WTC11 (cell line): ENCODE results near the gene OR10A6. TPM values are rescaled to one million over a fixed set of nuclear protein-coding genes. Genes with fewer than 3 reads are reported as not detected.

Experiments used
- ATAC-seq: fragments of 200-7000 bp; cut with Tn5 transposase; 2 replicates; pipeline ENCODE4 v1.10.0; 2021; ENCODE audit warnings: mild to moderate bottlenecking, moderate library complexity
- CTCF ChIA-PET: fragments of 300-600 bp; sonication (Branson Sonifier 250); formaldehyde crosslinking; loops from one replicate; lab custom pipeline; 2021; ENCODE audit warnings: antibody characterized with exemption; lab: Charles Lee
- POLR2A ChIA-PET: fragments of 350-600 bp; sonication (Branson Sonifier 250); formaldehyde crosslinking; loops from one replicate; lab custom pipeline; 2021; ENCODE audit warnings: antibody characterized with exemption; lab: Charles Lee
- DNase-seq: peaks from one replicate; pipeline ENCODE4 v3.0.0; 2021; ENCODE audit warnings: low spot score
- H3K27ac Mint-ChIP-seq: 2 replicates; pipeline ENCODE4 v1.8.0; 2021; ENCODE audit warnings: mixed read lengths
- H3K27me3 Mint-ChIP-seq: 2 replicates; pipeline ENCODE4 v1.8.0; 2021; ENCODE audit warnings: low read depth, mild to moderate bottlenecking, moderate library complexity, mixed read lengths
- H3K36me3 Mint-ChIP-seq: 2 replicates; pipeline ENCODE4 v1.8.0; 2021; ENCODE audit warnings: mixed read lengths
- H3K4me1 Mint-ChIP-seq: 2 replicates; pipeline ENCODE4 v1.8.0; 2022; ENCODE audit warnings: mixed read lengths
- H3K4me3 Mint-ChIP-seq: 2 replicates; pipeline ENCODE4 v1.8.0; 2021; ENCODE audit warnings: mild to moderate bottlenecking, moderate library complexity, mixed read lengths
- H3K9me3 Mint-ChIP-seq: 2 replicates; pipeline ENCODE4 v1.8.0; 2021; ENCODE audit warnings: mixed read lengths
- AR ChIP-seq: fragments of 250-450 bp; sonication (Bioruptor Pico); IDR thresholded peaks from 2 replicates; pipeline ENCODE4 v1.9.0; 2021; ENCODE audit warnings: mild to moderate bottlenecking
- ATF1 ChIP-seq: sonication (generic); formaldehyde crosslinking; IDR thresholded peaks from 2 replicates; pipeline ENCODE4 v1.8.1; 2023; ENCODE audit warnings: mild to moderate bottlenecking, moderate library complexity, missing genetic modification reagents
- E2F1 ChIP-seq: sonication (generic); formaldehyde crosslinking; IDR thresholded peaks from 2 replicates; pipeline ENCODE4 v1.8.0; 2022; ENCODE audit warnings: mild to moderate bottlenecking, missing genetic modification reagents
- EMX1 ChIP-seq: fragments of 250-450 bp; sonication (Bioruptor Pico); IDR thresholded peaks from 2 replicates; pipeline ENCODE4 v1.8.0; 2021; ENCODE audit warnings: mild to moderate bottlenecking
- ESRRA ChIP-seq: sonication (generic); formaldehyde crosslinking; IDR thresholded peaks from 2 replicates; pipeline ENCODE4 v1.8.1; 2022; ENCODE audit warnings: mild to moderate bottlenecking, missing genetic modification reagents, borderline replicate concordance
- FOXK1 ChIP-seq: sonication (generic); formaldehyde crosslinking; IDR thresholded peaks from 2 replicates; pipeline ENCODE4 v1.8.0; 2022; ENCODE audit warnings: mild to moderate bottlenecking, moderate library complexity, missing genetic modification reagents
- GTF2I ChIP-seq: fragments of 250-450 bp; sonication (Bioruptor Pico); conservative IDR thresholded peaks from 2 replicates; pipeline ENCODE4 v1.4.0; 2021; ENCODE audit warnings: mild to moderate bottlenecking
- NFATC4 ChIP-seq: fragments of 250-450 bp; sonication (Bioruptor Pico); IDR thresholded peaks from 2 replicates; pipeline ENCODE4 v1.9.0; 2021; ENCODE audit warnings: mild to moderate bottlenecking
- NFYB ChIP-seq: sonication (generic); formaldehyde crosslinking; conservative IDR thresholded peaks from 2 replicates; pipeline ENCODE4 v1.8.0; 2022; ENCODE audit warnings: low read depth, missing genetic modification reagents
- NR2C2 ChIP-seq: sonication (generic); formaldehyde crosslinking; IDR thresholded peaks from 2 replicates; pipeline ENCODE4 v1.8.0; 2022; ENCODE audit warnings: mild to moderate bottlenecking, missing genetic modification reagents
- TEAD1 ChIP-seq: sonication (generic); formaldehyde crosslinking; IDR thresholded peaks from 2 replicates; pipeline ENCODE4 v1.8.0; 2022; ENCODE audit warnings: mild to moderate bottlenecking, missing genetic modification reagents
- USF1 ChIP-seq: sonication (generic); formaldehyde crosslinking; IDR thresholded peaks from 2 replicates; pipeline ENCODE4 v1.8.0; 2022; ENCODE audit warnings: mild to moderate bottlenecking, missing genetic modification reagents
- ZNF138 ChIP-seq: sonication (generic); formaldehyde crosslinking; conservative IDR thresholded peaks from 2 replicates; pipeline ENCODE4 v1.8.1; 2022; ENCODE audit warnings: mild to moderate bottlenecking, moderate library complexity, missing genetic modification reagents
- ZNF263 ChIP-seq: sonication (generic); formaldehyde crosslinking; IDR thresholded peaks from 2 replicates; pipeline ENCODE4 v1.8.1; 2022; ENCODE audit warnings: low read depth, mild to moderate bottlenecking, moderate library complexity, missing genetic modification reagents
- ZNF396 ChIP-seq: fragments of 250-450 bp; sonication (Bioruptor Pico); IDR thresholded peaks from 2 replicates; pipeline ENCODE4 v1.8.0; 2021; ENCODE audit warnings: mild to moderate bottlenecking, moderate library complexity, borderline replicate concordance
- ZNF423 ChIP-seq: fragments of 250-450 bp; sonication (Bioruptor Pico); IDR thresholded peaks from 2 replicates; pipeline ENCODE4 v2.1.2; 2022; ENCODE audit warnings: mild to moderate bottlenecking, moderate library complexity
- total RNA-seq: library from RNA; stranded (reverse); gene quantifications from 3 replicates; pipeline ENCODE4 v1.2.3, GENCODE V29; 2021
- TF ChIP-seq, protein P1 (sequence below): sonication (generic); formaldehyde crosslinking; conservative IDR thresholded peaks from 2 replicates; pipeline ENCODE4 v1.8.1; 2023; ENCODE audit warnings: mild to moderate bottlenecking, low read depth, missing genetic modification reagents, moderate library complexity
- TF ChIP-seq, protein P2 (sequence below): sonication (generic); formaldehyde crosslinking; IDR thresholded peaks from 2 replicates; pipeline ENCODE4 v1.8.0; 2022; ENCODE audit warnings: mild to moderate bottlenecking, missing genetic modification reagents
- TF ChIP-seq, protein P3 (sequence below): sonication (generic); formaldehyde crosslinking; IDR thresholded peaks from 2 replicates; pipeline ENCODE4 v1.8.0; 2022; ENCODE audit warnings: mild to moderate bottlenecking, missing genetic modification reagents
- TF ChIP-seq, protein P4 (sequence below): fragments of 250-450 bp; sonication (Bioruptor Pico); IDR thresholded peaks from 2 replicates; pipeline ENCODE4 v1.9.0; 2021; ENCODE audit warnings: mild to moderate bottlenecking, borderline replicate concordance

OR10A6 gene
- total RNA-seq, 1 experiment from 2014 or later: not detected

- TF ChIP-seq, protein P1, sequence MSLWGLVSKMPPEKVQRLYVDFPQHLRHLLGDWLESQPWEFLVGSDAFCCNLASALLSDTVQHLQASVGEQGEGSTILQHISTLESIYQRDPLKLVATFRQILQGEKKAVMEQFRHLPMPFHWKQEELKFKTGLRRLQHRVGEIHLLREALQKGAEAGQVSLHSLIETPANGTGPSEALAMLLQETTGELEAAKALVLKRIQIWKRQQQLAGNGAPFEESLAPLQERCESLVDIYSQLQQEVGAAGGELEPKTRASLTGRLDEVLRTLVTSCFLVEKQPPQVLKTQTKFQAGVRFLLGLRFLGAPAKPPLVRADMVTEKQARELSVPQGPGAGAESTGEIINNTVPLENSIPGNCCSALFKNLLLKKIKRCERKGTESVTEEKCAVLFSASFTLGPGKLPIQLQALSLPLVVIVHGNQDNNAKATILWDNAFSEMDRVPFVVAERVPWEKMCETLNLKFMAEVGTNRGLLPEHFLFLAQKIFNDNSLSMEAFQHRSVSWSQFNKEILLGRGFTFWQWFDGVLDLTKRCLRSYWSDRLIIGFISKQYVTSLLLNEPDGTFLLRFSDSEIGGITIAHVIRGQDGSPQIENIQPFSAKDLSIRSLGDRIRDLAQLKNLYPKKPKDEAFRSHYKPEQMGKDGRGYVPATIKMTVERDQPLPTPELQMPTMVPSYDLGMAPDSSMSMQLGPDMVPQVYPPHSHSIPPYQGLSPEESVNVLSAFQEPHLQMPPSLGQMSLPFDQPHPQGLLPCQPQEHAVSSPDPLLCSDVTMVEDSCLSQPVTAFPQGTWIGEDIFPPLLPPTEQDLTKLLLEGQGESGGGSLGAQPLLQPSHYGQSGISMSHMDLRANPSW (CRISPR knock-in tag): no peak
- TF ChIP-seq, protein P2, sequence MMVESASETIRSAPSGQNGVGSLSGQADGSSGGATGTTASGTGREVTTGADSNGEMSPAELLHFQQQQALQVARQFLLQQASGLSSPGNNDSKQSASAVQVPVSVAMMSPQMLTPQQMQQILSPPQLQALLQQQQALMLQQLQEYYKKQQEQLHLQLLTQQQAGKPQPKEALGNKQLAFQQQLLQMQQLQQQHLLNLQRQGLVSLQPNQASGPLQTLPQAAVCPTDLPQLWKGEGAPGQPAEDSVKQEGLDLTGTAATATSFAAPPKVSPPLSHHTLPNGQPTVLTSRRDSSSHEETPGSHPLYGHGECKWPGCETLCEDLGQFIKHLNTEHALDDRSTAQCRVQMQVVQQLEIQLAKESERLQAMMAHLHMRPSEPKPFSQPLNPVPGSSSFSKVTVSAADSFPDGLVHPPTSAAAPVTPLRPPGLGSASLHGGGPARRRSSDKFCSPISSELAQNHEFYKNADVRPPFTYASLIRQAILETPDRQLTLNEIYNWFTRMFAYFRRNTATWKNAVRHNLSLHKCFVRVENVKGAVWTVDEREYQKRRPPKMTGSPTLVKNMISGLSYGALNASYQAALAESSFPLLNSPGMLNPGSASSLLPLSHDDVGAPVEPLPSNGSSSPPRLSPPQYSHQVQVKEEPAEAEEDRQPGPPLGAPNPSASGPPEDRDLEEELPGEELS (CRISPR knock-in tag): no peak
- TF ChIP-seq, protein P3, sequence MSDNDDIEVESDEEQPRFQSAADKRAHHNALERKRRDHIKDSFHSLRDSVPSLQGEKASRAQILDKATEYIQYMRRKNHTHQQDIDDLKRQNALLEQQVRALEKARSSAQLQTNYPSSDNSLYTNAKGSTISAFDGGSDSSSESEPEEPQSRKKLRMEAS (CRISPR knock-in tag): no peak
- no peak for TF ChIP-seq EMX1 (CRISPR knock-in tag)
- TF ChIP-seq GTF2I (CRISPR knock-in tag): no peak
Measured at GRCh38 chr11:7894251-7894650, 36.8 kb downstream of the OR10A6 start (continued).

GRCh38 chr11:7893796-7894195 is 37.3 kb downstream of the OR10A6 start:
- Mint-ChIP-seq H3K4me1 (peaks cover 6% of the 10 kb centered on the region), H3K27me3 (peaks cover 14% of the 10 kb centered on the region), H3K27ac (no peak overlapping the region), H3K4me3 (no peak overlapping the region), H3K9me3 (no peaks in the 10 kb centered on the region), H3K36me3 (no peaks in the 10 kb centered on the region)
- CTCF ChIA-PET: interaction anchor here (1.2 to 4.5 kb wide), 10 partner anchors 9 to 206 kb away, joined by 3 to 68 read pairs (median 5); partner anchors contain the start of gene EIF3F
- POLR2A ChIA-PET: interaction anchor here (1.7 kb wide), 1 partner anchor 93 kb away, joined by 7 read pairs; the partner anchor contains the start of gene EIF3F
- no peak for ATAC-seq
- no peak for DNase-seq
- TF ChIP-seq USF1 (CRISPR knock-in tag): no peak
- no peak for TF ChIP-seq TEAD1
- TF ChIP-seq ESRRA (CRISPR knock-in tag): no peak
- no peak for TF ChIP-seq AR (CRISPR knock-in tag)
- TF ChIP-seq ZNF423: no peak
- TF ChIP-seq, protein P2 (CRISPR knock-in tag): no peak
- TF ChIP-seq NFATC4 (CRISPR knock-in tag): no peak
- TF ChIP-seq GTF2I (CRISPR knock-in tag): no peak
- TF ChIP-seq E2F1: no peak
- TF ChIP-seq, protein P4, sequence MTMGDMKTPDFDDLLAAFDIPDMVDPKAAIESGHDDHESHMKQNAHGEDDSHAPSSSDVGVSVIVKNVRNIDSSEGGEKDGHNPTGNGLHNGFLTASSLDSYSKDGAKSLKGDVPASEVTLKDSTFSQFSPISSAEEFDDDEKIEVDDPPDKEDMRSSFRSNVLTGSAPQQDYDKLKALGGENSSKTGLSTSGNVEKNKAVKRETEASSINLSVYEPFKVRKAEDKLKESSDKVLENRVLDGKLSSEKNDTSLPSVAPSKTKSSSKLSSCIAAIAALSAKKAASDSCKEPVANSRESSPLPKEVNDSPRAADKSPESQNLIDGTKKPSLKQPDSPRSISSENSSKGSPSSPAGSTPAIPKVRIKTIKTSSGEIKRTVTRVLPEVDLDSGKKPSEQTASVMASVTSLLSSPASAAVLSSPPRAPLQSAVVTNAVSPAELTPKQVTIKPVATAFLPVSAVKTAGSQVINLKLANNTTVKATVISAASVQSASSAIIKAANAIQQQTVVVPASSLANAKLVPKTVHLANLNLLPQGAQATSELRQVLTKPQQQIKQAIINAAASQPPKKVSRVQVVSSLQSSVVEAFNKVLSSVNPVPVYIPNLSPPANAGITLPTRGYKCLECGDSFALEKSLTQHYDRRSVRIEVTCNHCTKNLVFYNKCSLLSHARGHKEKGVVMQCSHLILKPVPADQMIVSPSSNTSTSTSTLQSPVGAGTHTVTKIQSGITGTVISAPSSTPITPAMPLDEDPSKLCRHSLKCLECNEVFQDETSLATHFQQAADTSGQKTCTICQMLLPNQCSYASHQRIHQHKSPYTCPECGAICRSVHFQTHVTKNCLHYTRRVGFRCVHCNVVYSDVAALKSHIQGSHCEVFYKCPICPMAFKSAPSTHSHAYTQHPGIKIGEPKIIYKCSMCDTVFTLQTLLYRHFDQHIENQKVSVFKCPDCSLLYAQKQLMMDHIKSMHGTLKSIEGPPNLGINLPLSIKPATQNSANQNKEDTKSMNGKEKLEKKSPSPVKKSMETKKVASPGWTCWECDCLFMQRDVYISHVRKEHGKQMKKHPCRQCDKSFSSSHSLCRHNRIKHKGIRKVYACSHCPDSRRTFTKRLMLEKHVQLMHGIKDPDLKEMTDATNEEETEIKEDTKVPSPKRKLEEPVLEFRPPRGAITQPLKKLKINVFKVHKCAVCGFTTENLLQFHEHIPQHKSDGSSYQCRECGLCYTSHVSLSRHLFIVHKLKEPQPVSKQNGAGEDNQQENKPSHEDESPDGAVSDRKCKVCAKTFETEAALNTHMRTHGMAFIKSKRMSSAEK: no peak
- TF ChIP-seq FOXK1: no peak
- TF ChIP-seq ZNF396: no peak
- TF ChIP-seq NR2C2 (CRISPR knock-in tag): no peak
- no peak for TF ChIP-seq ZNF138 (CRISPR knock-in tag)
- no peak for TF ChIP-seq NFYB (CRISPR knock-in tag)
- no peak for TF ChIP-seq ZNF263 (CRISPR knock-in tag)
- TF ChIP-seq ATF1 (CRISPR knock-in tag): no peak
